ENCODE data around the gene ZFP91.

The ZFP91 gene

GRCh38 chr11:58582437-58582836 is 3.6 kb downstream of the ZFP91 start:
- DNase-seq = no peak

GRCh38 chr11:58586998-58587397 is 8.1 kb downstream of the ZFP91 start:
- DNase-seq = no peak

GRCh38 chr11:58591659-58592058 is 12.8 kb downstream of the ZFP91 start:
- no peak for DNase-seq

GRCh38 chr11:58592760-58593472 is 14.1 kb downstream of the ZFP91 start:
- peak; percentile 56 for DNase-seq

GRCh38 chr11:58594826-58595225 is 16.0 kb downstream of the ZFP91 start:
- DNase-seq = no peak

GRCh38 chr11:58596621-58597020 is 17.8 kb downstream of the ZFP91 start:
- DNase-seq = no peak

GRCh38 chr11:58597486-58598144 is 18.8 kb downstream of the ZFP91 start:
- DNase-seq = no peak

- DNase-seq = no peak
Observed at GRCh38 chr11:58600510-58600909, 21.6 kb downstream of the ZFP91 start.

- DNase-seq = no peak
Observed at GRCh38 chr11:58606930-58607714, 28.3 kb downstream of the ZFP91 start.

GRCh38 chr11:58608331-58608730 is 29.5 kb downstream of the ZFP91 start:
- no peak for DNase-seq

- DNase-seq = no peak
Observed at GRCh38 chr11:58609723-58610122, 30.9 kb downstream of the ZFP91 start.

GRCh38 chr11:58613228-58613627 is 34.4 kb downstream of the ZFP91 start:
- no peak for DNase-seq

- DNase-seq = no peak
Observed at GRCh38 chr11:58615559-58615958, 36.7 kb downstream of the ZFP91 start.

GRCh38 chr11:58616594-58616993 is 37.7 kb downstream of the ZFP91 start:
- no peak for DNase-seq

GRCh38 chr11:58617976-58618557 is 39.2 kb downstream of the ZFP91 start:
- no peak for DNase-seq

GRCh38 chr11:58621586-58622262 is 42.9 kb downstream of the ZFP91 start:
- DNase-seq = no peak

- no peak for DNase-seq
Observed at GRCh38 chr11:58622344-58622743, 43.5 kb downstream of the ZFP91 start, which contains the start of gene CNTF. CNTF (plus strand) TSS chr11:58622665; CDS start chr11:58622753, 88 bp downstream.

- no peak for DNase-seq
Observed at GRCh38 chr11:58625086-58625485, 46.2 kb downstream of the ZFP91 start.

- no peak for DNase-seq
Observed at GRCh38 chr11:58625826-58626460, 47.1 kb downstream of the ZFP91 start.

- DNase-seq = no peak
Observed at GRCh38 chr11:58626934-58627483, 48.1 kb downstream of the ZFP91 start.

- no peak for DNase-seq
Observed at GRCh38 chr11:58628446-58628845, 49.6 kb downstream of the ZFP91 start.

- no peak for DNase-seq
Observed at GRCh38 chr11:58629857-58630256, 51.0 kb downstream of the ZFP91 start.
